ENCODE measurements around the gene DNHD1.

- no peak for TF ChIP-seq CTCF (IDR thresholded peaks at IDR 0.05)
- TF ChIP-seq POLR2A (IDR thresholded peaks at IDR 0.05) = no peak
These were observed 74.4 kb downstream of the DNHD1 start for GRCh38 chr11:6571434-6572008.
